AG20443 (cell line): ENCODE results near the gene CD300H.

Experiments used
- DNase-seq: peaks from one replicate; pipeline ENCODE4 v3.0.0; 2012; ENCODE audit warnings: low spot score, mixed read lengths

Gene CD300H

DNA sequence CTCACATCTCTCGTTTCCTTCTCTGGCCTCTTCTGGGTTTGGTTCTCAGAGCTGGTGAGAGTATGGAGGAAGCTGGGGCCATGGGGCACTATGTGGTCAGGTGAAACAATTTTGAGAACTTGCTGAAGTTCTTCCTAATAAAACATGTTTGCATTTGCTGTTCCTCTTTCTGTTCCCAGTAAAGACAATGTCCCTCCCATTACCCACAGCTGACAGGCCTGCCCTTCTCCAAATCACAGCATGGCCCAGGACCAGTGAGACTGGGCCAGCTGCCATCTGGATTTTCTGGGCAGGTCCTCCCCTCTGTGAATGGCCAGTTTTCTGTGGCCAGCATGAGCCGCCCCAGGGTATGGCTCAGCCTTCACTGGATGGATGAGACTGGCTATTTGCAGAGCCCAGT is at the start of gene CD300H:
Gene CD300H, minus strand, starts transcription at position 113 of the 400 bp plus-strand sequence.
- no peak for DNase-seq

DNA sequence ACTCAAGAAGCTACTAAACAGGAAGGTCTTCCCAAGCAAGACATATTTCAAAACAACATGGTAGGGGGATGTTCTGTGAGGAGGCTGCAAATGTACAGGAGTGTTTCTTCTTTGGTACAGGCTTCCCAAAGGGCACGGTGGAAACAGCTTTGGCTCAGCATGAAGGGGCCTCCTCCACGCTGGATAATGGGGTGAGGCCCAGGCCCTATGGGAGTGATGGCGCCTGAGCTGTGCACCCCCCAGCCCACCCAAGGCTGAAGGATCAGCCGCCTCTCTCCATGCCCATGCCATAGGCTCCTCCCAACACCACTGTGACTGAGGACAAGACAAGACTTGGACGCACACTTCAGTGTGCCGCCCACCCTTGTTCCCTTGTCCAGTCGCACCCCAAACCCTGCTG is 49.4 kb upstream of the CD300H start:
- no peak for DNase-seq

DNA sequence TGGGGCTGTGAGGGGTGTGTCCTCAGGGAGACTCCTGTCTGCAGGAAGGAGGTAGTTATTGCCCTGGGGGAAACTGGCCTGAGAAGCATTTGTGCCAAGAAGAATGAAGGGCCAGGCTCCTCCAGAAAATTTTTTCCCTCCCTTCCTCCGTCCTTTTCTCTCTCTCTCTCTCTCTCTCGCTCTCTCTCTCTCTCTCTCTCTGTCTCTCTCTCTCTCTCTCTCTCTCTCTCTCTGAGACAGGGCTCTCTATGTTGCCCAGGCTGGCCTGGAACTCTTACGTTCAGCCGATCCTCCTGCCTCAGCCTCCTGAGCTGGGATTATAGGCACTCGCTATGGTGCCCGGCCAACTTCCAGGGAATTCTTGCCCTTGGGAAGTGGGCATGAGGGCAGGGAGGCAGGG is 44.7 kb upstream of the CD300H start:
- DNase-seq: no peak

DNA sequence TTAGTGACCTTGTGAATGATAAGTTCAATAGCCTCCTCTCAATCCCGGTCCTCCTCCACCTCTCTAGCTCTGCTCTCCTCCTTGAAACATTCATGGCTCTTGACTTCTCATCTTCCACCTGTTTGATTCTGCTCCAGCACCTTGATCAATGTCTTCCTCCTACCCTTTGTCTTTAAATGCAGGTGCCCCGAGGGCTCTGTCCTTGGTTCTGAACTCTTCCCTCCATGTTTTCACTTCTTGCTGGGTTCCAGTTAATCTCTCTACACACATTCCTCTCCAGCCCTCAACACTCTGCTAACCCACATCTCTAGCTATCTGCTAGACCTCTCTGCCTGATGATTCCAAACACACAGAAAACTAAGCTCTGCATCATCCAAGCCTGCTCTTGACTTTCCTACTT is 42.8 kb upstream of the CD300H start:
- DNase-seq: no peak

DNA sequence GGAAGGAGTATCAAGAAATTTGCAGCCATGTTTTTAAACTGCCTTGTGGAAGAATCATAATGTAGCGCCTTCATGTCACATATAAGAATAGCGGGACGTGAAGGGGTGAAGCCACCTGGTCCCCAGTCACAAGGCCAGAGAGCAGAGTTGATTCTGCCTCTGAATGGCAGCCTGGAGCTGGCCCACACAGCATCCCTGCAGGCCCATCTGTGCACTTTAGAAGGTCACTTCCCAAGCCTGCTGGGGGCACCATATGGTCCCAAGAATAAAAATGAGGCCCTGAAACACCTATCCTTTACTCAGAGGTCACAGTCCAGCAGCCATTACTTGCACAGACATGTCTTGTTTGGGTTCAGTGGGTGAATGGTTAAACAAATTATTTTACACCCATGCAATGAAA is 41.2 kb upstream of the CD300H start:
- no peak for DNase-seq

DNA sequence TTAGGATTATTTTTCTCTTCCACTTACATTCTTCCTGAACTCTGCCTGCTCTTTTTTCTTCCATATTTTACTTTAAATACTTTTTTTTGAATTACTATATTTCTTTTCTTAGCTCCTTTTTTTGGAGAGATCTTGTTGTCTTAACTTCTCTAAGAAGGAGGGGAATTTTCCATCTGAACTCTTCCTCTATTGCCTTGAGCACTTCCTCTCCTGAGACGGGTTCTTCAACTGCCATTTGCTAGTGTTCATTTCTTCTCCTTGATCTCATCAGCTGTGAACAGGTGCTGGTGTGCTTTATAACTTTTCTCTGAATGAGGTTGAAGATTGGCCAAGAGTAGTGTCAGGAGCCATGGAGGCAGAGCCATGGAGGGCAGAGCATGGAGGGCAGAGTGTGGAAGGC is 39.9 kb upstream of the CD300H start:
- DNase-seq: no peak

DNA sequence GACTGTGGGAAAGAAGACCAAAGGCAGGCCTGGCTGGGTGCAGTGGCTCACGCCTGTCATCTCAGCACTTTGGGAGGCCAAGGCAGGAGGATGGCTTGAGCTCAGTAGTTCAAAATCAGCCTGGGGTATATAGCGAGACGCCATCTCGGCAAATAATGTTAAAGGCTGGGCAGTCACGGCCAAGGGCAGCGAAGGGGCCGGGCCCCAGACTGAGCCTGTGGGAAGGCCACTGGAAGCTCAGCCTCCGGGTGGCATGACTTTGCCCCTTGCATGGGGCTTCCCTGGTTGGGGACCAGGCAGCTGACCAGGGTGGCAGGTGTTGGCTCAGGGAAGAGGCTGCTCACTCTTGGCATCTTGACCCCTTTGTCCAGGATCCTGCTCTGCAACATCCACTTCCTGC is 38.7 kb upstream of the CD300H start:
- no peak for DNase-seq

DNA sequence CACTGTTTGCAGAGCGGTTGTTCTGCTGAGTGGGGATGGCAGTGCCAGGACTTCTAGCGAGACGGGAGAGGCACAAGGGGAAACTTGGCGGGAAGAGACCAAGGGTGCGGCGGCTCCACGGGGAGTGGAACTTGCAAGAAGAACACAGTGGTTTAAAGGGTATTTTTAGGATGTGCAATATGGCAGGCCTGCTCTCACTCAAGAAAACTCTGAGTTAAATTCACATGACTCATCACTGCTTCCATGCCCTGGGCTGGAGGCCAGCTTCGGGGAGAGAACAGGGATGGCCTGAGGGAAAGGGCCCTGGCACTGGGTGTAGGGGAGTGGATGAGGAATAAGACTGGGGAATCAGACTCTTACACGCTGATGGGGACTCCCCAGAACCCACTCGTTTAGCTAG is 38.1 kb upstream of the CD300H start:
- DNase-seq: peak; percentile 80

DNA sequence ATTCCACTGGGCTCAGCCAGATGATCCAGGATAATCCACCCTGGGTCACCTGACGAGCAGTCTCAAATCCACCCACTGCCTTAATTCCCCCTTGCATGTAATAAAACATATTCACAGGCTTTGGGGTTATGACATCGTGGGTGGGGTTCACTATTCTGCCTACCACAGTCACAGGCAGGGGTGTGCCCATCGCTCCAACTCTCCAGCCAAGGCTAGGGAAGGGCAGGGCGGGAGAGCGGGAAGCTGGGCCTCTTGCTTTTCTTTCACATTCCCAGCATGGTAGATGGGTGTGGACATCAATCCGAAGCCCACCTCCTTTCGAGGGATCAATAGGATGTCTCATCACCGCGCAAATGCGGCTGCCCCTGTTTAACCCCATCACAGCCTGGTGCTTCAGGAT is 37.5 kb upstream of the CD300H start:
- no peak for DNase-seq

DNA sequence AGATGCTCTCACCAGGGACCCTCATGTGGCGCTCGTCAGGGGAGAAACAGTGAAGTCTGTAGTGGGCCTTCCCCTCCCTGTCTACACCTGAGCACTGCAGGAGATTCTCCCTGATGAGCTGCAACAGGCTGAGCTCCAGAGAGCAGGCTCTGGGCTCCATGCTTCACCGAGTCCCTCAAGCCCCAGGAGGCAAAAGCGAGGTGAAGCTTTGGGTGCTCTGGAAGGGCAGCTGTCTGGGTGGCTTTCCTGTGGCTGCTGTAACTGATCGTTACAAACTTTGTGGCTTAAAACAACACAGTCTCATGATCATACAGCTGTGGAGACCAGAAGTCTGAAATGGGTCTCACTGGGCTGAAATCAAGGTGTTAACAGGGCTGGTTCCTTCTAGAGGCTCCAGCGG is 36.9 kb upstream of the CD300H start:
- no peak for DNase-seq

DNA sequence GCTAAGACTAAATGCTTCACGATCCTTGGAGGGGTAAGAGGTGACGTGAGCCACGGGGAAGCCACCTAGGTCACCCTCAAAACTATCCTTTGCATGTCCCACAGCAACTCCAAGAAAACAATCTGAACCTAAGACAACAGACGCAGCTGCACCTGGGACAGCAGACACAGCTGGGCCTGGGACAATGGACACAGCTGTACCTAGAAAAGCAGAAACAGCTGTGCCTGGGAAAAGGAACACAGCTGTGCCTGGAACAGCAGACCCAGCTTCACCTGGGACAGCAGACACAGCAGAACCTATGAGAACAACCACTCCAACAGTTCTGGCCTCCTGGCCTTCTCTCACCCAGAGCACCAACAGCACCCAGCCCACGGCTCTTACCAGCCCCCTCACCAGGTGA is 36.4 kb upstream of the CD300H start:
- DNase-seq: no peak

DNA sequence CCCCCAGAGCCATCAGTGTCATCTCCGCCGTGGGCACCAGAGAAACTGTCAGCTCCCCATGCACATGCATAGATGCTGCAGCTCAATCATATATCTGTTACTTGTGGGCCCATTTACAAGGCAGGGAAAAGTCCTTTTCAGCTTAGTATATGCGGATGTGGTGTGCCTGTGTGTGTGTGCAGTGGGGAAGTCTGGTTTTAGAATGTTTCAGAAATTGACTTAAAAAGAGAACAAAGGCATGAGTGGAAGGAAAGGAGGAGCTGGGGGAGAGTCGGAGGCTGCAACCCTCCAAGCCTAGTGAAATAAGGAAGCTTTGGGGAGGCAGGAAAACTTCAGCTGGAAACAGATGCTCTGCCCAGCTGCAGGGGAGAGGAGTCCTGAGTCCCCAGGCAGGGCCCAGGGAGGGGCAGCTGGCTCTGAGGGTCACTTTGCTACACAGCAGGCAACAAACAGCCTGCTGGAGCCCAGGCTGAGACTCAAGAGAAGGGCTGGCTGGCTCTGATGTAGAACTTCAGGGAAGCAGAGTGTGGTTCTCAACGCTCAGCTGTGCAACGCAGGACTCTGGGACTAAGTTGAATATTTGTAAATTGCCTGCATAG is 35.8 kb upstream of the CD300H start:
- DNase-seq: no peak

DNA sequence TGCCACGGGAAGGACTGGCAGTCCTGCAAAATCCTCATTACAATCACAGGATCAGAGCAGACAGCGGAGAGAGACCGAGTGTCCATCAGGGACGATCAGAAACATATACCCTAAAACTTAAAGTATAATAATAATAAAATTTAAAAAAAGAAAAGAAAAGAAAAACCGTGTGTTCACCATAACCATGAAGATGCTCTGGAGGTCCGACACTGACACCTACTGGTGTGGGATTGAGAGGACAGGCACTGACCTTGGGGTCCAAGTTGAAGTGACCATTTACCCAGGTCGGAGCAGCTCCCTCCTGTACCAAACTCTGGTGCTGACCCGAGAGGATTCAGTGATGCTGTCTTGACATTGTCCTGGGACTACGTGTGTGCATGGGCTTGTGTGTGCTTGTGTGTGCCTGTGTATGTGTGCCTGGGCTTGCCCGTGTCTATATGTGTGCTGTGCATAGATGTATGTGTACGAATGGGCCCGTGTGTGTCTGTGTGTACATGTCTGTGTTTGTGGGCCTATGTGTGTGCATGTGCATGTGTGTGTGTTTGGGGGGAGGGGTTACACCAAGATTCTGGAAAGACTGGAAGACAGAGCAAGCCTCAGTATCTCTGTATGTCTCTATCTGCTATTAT is 34.7 kb upstream of the CD300H start:
- DNase-seq: peak; percentile 64

DNA sequence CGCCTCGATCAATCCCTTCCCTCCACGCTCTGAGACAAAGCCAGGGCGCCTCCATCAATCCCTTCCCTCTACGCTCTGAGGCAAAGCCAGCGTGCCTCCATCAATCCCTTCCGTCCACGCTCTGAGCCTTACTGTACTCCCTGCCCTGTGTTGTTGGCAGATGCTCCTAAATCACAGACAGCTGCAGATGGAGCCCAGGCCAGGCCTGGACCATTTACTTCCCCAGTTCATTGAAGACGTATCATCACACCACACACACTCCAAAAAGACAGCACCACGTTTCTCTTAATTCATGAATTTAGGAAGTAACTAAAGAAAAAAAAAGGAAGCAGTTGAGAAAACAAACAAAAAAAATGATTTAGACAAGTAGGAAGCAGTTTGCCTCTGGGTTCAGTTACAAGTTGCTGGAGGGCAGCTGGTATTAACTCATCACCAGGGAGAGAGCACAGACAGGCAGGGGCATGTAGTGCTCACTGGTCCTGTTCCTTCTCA is 32.2 kb upstream of the CD300H start:
- DNase-seq: no peak

DNA sequence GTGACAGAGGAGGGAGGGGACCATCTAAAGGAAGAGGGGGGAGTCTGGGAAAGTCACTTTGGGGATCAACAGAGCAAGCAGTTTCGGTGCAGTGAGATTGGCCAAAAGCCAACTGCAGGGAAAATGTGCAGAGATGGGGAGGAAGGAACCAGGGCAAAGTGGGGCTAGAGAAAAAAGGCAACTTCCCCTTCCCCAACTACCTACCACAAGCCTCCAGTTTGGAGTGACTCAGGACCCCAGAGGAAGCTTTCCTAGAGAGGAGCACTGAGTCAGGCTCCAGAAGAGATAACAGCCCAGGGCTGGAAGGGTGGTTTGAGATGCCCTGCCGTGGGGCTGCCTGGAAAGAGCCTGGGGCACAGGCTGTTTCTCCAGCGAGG is 31.7 kb upstream of the CD300H start:
- DNase-seq: no peak

DNA sequence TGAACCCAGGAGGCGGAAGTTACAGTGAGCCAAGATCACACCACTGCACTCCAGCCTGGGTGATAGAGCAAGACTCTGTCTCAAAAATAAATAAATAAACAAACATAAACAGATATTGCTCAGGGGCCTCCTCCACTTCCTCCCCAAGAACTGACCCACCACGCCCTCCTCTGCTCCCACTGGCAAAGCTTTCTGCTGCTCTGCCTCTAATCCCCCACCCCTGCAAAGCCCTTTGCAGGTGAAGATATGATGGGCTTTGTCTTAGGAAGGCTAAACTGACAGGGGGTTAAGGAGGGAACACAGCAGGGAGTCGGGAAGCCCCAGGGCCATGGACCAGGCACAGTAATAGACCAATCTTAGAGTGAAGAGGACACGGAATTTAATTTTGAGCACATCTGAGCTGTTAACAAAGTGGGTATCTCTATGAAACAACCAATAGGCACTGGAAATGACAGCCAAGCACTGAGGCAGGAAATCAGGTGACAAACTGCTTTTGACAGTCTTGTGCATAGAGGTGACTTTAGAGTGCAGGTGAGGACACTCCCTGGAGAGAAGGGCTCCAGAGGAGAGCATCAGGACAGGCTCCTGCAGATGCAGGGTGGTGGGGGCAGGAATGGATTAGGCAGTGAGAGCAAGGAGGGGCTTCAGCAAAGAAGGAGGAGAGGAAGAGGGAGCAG is 31.2 kb upstream of the CD300H start:
- no peak for DNase-seq

DNA sequence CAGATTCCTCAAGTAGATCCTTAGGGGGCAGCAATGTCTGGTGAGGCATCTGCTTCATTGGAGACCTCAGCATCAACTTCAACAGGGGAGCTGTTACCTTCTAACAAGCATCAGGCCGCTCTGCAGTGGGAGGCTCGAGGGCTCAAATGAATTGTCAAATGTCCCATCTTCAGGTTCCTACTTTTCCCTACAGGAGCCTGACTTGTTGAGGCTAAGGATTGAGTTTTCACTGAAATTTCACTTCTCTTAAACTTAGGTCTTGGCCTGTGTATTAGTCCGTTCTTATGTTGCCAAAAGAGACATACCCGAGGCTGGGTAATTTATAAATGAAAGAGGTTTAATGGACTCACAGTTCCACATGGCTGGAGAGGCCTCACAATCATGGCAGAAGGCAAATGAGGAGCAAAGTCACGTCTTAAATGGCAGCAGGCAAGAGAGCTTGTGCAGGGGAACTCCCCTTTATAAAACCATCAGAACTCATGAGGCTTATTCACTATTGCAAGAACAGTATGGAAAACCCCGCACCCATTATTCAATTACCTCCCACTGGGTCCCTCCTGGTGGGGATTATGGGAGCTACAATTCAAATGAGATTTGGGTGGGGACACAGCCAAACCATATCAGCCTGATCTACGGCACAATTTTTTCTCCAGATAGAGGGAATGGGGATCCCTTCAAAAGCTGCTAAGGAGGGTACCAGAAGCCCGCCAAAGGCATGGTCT is 29.9 kb upstream of the CD300H start:
- DNase-seq: no peak

DNA sequence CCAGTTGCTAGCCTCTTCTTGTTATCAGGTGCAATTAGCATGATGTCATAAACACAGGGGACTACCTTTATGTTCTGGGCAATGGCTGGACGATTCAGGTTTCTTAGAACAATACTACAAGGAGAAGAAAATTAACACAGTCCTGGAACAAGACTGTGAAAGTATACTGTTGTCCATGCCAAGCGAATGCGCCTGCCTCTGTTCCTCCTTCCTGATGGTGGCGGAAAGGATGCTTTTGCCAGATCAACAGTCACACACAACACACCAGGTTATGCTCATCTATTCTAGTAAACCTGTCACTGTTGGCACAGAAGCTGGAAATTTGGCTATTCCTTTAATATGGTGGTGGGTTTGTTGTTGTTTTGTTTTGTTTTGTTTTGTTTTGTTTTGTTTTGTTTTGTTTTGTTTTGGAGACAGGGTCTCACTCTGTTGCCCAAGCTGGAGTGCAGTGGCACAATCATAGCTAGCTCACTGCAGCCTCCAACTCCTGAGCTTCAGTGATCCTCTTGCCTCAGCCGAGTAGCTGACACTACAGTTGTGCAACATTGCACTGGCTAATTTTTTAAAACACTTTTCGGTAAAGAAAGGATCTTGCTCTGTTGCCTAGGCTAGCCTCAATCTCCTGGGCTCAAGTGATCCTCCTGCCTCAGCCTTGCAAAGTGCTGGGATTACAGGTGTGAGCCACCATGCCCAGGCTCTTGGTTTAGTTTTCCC is 27.9 kb upstream of the CD300H start:
- DNase-seq: no peak

DNA sequence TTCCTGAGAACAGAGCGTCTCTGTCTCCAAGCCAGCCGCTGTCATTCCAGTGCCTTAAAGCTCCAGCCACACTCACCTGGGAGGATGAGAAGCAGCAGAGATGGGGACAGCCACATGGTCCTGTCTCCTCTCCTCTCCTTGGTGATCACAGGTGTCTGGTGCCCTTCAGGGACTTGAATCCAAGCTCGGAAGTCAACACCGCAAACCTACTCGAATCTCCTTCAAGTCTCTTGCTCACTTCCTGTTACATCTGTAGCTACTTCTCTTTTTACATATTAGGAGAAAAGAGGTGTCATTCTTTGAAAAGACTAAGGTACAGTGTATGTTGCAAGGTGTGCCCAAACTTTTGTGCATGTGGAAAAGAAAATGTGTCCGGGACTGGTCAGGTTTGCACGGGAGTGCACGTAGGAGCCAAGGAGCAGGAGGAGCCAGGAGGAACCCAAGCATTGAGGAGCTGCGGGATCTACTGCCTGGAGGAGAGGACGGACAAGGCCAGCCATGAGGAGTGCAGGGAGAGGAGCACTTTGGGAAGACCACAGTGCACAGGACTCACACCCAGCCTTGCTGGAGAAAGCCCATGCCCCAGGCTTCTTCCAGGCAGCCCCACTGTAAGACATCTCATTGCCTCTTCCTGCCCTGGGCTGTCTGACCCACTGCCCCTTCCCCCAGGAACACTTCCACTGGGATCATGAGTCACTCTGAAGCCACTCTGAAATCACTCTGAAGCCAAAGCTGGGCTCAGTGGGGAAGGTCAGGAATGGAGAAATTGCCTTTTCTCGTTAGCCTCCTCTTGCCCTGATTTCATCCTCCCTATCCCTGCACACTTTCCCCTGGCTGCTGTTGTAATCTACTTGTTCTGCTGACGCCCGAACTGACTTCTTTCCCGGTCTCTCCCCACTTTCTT is 25.0 kb upstream of the CD300H start, which contains the start of gene CD300LD:
Gene CD300LD, minus strand, starts transcription at position 197 of the 904 bp plus-strand sequence. Its CDS starts 81 bp downstream, at position 116.
- DNase-seq: no peak

DNA sequence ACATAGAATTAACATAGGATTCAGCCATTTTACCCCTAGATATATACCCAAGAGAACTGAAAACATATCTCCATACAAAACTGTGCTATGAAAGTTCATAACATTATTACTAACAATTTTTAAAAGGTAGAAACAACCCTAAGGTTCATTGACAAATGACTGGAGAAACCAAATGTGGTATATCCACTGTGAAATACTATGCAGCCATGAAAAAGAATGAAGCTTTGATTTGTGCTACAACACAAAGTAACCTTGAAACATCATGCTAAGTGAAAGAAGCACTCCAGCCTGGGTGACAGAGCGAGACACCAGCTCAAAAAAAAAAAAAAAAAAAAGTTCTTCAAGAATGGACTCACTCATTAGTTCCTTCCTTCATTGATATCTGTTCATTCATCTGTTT is 24.2 kb upstream of the CD300H start:
- no peak for DNase-seq

DNA sequence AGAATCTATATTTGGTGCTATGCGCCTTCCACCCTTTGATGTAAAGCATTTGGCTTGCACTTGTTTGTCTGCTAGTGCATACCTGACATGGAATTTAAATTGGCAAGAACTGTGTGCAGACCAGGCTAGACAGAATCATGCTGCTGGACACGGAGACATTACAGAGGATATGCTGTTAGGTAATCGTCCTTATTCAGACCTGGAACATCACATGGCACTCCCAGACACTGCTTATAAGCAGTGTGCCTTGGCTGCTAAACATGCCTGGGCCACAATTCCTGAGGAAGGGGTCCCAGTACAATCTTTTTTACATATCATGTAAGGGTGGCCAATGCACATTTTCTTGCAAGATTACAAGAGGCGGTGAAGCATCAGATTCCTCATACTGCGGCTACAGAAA is 18.4 kb upstream of the CD300H start:
- DNase-seq: no peak
